HL-60 (cell line): ENCODE results near the gene TMEM135.

Source experiments
- POLR2AphosphoS5 ChIP-seq: IDR thresholded peaks from 2 replicates; pipeline ENCODE4 v1.6.1; 2012; ENCODE audit warnings: low read depth
- TF ChIP-seq, protein P1 (sequence below): IDR thresholded peaks from one replicate; pipeline ENCODE4 v1.5.1; 2011; ENCODE audit warnings: low read length, control low read depth, inconsistent platforms; ENCODE audit not compliant: insufficient read depth

DNA sequence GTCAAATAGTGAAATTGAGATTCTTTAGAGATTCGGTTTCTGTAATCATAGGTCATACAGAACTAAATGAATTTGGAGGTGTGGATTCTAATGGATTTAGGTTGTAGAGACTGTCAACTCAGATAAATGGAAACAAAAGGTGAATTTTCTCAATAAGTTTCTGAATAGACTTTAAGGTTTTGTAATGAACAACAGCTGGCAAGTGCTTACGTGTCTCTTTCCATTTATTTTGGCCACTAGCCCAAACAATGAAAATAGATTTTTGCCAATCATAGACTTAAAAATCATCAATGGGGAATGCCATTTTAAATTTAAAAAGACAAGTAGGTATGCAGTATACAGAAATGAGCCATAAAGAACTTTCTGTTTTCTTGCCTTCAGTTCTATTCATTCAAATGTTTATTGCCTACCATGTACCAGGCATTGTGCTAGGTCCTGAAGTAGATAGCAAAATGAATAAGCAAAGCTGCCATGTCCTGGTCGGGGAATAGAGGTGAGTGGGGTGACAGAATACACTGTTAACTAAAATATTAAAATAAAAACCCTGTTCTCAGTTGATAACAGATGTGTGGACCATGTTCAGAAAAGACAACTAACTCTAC lies 16.9 kb upstream of the TMEM135 start:
- TF ChIP-seq, protein P1, sequence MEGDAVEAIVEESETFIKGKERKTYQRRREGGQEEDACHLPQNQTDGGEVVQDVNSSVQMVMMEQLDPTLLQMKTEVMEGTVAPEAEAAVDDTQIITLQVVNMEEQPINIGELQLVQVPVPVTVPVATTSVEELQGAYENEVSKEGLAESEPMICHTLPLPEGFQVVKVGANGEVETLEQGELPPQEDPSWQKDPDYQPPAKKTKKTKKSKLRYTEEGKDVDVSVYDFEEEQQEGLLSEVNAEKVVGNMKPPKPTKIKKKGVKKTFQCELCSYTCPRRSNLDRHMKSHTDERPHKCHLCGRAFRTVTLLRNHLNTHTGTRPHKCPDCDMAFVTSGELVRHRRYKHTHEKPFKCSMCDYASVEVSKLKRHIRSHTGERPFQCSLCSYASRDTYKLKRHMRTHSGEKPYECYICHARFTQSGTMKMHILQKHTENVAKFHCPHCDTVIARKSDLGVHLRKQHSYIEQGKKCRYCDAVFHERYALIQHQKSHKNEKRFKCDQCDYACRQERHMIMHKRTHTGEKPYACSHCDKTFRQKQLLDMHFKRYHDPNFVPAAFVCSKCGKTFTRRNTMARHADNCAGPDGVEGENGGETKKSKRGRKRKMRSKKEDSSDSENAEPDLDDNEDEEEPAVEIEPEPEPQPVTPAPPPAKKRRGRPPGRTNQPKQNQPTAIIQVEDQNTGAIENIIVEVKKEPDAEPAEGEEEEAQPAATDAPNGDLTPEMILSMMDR, result no peak
- no peak for TF ChIP-seq POLR2AphosphoS5
